ENCODE results near the gene PCDH15.

DNA sequence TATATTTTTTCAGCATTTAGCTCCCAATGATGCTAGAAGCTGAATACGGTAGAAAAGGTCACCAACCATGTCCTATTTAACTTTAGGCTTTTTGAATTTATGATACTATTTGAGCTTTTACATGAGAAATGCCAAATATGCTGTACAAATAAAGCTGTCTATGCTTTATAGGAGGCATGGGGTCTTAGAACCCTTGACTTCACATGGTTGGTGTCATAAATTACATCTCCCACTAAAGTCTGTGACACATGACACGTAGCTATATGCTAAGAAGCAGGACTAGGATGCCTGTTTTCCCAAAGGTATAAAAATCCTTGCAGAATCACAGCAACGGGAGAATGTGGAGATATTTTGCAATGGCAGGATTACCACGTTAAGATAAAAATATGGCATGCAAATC, 960.4 kb downstream of the PCDH15 start:
- no peak for TF ChIP-seq ZNF384 (IDR thresholded peaks at IDR 0.05)
- no peak for TF ChIP-seq SUZ12 (IDR thresholded peaks at IDR 0.05)
- TF ChIP-seq, protein P1, sequence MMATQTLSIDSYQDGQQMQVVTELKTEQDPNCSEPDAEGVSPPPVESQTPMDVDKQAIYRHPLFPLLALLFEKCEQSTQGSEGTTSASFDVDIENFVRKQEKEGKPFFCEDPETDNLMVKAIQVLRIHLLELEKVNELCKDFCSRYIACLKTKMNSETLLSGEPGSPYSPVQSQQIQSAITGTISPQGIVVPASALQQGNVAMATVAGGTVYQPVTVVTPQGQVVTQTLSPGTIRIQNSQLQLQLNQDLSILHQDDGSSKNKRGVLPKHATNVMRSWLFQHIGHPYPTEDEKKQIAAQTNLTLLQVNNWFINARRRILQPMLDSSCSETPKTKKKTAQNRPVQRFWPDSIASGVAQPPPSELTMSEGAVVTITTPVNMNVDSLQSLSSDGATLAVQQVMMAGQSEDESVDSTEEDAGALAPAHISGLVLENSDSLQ (IDR thresholded peaks at IDR 0.05): peak; percentile 88
- no peak for TF ChIP-seq ELF4 (IDR thresholded peaks at IDR 0.05)
- no peak for TF ChIP-seq TARDBP (IDR thresholded peaks at IDR 0.05)
- no peak for TF ChIP-seq FOXA1 (IDR thresholded peaks at IDR 0.05)
- no peak for TF ChIP-seq ARNT (IDR thresholded peaks at IDR 0.05)
- TF ChIP-seq SP1 (IDR thresholded peaks at IDR 0.05): no peak
- TF ChIP-seq HDGF (IDR thresholded peaks at IDR 0.05; ENCODE audit: borderline replicate concordance): no peak
- no peak for TF ChIP-seq FOXM1 (IDR thresholded peaks at IDR 0.05; ENCODE audit: borderline replicate concordance)
- TF ChIP-seq NFRKB (IDR thresholded peaks at IDR 0.05): no peak

All from HEK293T (cell line).